HG02623 (cell line): ENCODE results near the gene PALLD.
A peak's percentile ranks its signal among the peaks of the same experiment; 100 is the strongest.

Source experiments
- ATAC-seq: cut with Tn5 transposase; IDR thresholded peaks from one replicate; pipeline ENCODE4 v1.9.1; 2021; ENCODE audit warnings: moderate library complexity; ENCODE audit not compliant: unreplicated experiment

PALLD gene

GRCh38 chr4:168659741-168660465, 163.1 kb downstream of the PALLD start:
- ATAC-seq = no peak

- ATAC-seq = no peak
Observed at GRCh38 chr4:168662297-168662984, 165.6 kb downstream of the PALLD start.

GRCh38 chr4:168664242-168664891, 167.5 kb downstream of the PALLD start:
- ATAC-seq = no peak

GRCh38 chr4:168666531-168666930, 169.7 kb downstream of the PALLD start:
- ATAC-seq = no peak

GRCh38 chr4:168667376-168667775, 170.5 kb downstream of the PALLD start:
- ATAC-seq = no peak

GRCh38 chr4:168667921-168668320, 171.1 kb downstream of the PALLD start:
- ATAC-seq = no peak

- no peak for ATAC-seq
Observed at GRCh38 chr4:168673476-168673875, 176.6 kb downstream of the PALLD start.

- ATAC-seq = no peak
Observed at GRCh38 chr4:168674077-168674747, 177.4 kb downstream of the PALLD start.

- ATAC-seq = no peak
Observed at GRCh38 chr4:168674866-168675265, 178.0 kb downstream of the PALLD start.

- ATAC-seq = no peak
Observed at GRCh38 chr4:168677063-168677462, 180.2 kb downstream of the PALLD start.

GRCh38 chr4:168677879-168678278, 181.0 kb downstream of the PALLD start:
- ATAC-seq = no peak

- no peak for ATAC-seq
Observed at GRCh38 chr4:168678751-168679366, 182.0 kb downstream of the PALLD start.

GRCh38 chr4:168679397-168679796, 182.5 kb downstream of the PALLD start:
- ATAC-seq = no peak

GRCh38 chr4:168679819-168680218, 183.0 kb downstream of the PALLD start:
- no peak for ATAC-seq

- no peak for ATAC-seq
Observed at GRCh38 chr4:168682898-168683500, 186.1 kb downstream of the PALLD start.

- no peak for ATAC-seq
Observed at GRCh38 chr4:168683595-168683994, 186.7 kb downstream of the PALLD start.

- ATAC-seq = peak; percentile 94
Observed at GRCh38 chr4:168685136-168685809, 188.4 kb downstream of the PALLD start.

GRCh38 chr4:168688584-168688983, 191.7 kb downstream of the PALLD start:
- ATAC-seq = no peak

- ATAC-seq = no peak
Observed at GRCh38 chr4:168689791-168690190, 192.9 kb downstream of the PALLD start.

- ATAC-seq = no peak
Observed at GRCh38 chr4:168690199-168690598, 193.3 kb downstream of the PALLD start.
